Mesothelial cell of epicardium (in vitro differentiated cells): ENCODE data around the gene CATSPERE. TPM values are rescaled to one million over a fixed set of nuclear protein-coding genes. Genes with fewer than 3 reads are reported as not detected.

Experiments
- DNase-seq, 2 experiments: peaks; one replicate each; pipeline ENCODE4 v3.0.0; 2021; ENCODE audit warnings: low spot score in 2 of 2; ENCODE audit not compliant: unreplicated experiment in 2 of 2
- H3K27ac Mint-ChIP-seq: 2 replicates; pipeline ENCODE4 v1.8.0; 2021; ENCODE audit warnings: mixed read lengths
- H3K27me3 Mint-ChIP-seq: 2 replicates; pipeline ENCODE4 v1.8.0; 2021; ENCODE audit warnings: low read depth, mixed read lengths
- H3K36me3 Mint-ChIP-seq: 2 replicates; pipeline ENCODE4 v1.8.0; 2021; ENCODE audit warnings: mixed read lengths
- H3K4me1 Mint-ChIP-seq: 2 replicates; pipeline ENCODE4 v1.8.0; 2021; ENCODE audit warnings: mixed read lengths
- H3K4me3 Mint-ChIP-seq: 2 replicates; pipeline ENCODE4 v1.8.0; 2021; ENCODE audit warnings: mild to moderate bottlenecking, moderate library complexity, mixed read lengths
- H3K9me3 Mint-ChIP-seq: 2 replicates; pipeline ENCODE4 v1.8.0; 2021; ENCODE audit warnings: mixed read lengths
- total RNA-seq: library from RNA; stranded (reverse); gene quantifications from 3 replicates; pipeline ENCODE4 v1.2.1, GENCODE V29; 2021
- TF ChIP-seq, protein P1 (sequence below): fragments of 200-600 bp; sonication (generic); IDR thresholded peaks from one replicate; pipeline ENCODE4 v1.5.0; 2021; ENCODE audit warnings: antibody characterized with exemption; ENCODE audit not compliant: unreplicated experiment

The CATSPERE gene
- total RNA-seq, 1 donor from 2014 or later = 2.5 TPM

DNA sequence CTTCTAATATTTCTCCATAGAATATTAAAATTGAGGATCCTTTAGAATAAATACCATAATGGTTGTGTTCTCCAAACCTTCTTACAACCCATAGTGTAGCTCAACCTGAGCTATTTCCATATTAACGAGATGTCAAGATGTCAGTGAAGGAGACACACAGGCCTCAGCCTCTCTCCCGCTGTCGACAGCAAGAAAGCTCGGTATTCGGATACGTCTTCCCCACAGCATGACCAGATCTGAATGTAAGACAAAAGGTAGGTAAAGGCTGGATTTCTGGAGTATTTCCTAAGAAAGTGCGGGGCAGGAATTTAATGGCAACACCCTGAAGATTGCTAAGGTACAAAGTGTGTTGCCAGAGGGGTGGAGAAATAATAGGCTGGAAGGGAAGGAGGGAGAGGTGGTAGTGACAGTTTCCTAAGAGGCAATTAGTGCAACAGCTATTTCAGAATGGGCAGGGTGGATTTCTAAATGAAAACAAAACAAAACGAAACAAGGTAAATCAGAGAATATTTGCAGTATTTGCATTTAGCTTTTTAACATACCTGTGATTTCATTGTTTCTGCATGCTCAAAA lies 11.1 kb upstream of the CATSPERE start:
- Mint-ChIP-seq H3K4me3 (peak overlapping the region; percentile 81), H3K4me1 (peaks cover 67% of the 10 kb centered on the region), H3K27me3 (no peaks in the 10 kb centered on the region), H3K9me3 (no peaks in the 10 kb centered on the region), H3K27ac (peak overlapping the region; percentile 92), H3K36me3 (no peaks in the 10 kb centered on the region)
- TF ChIP-seq, protein P1, sequence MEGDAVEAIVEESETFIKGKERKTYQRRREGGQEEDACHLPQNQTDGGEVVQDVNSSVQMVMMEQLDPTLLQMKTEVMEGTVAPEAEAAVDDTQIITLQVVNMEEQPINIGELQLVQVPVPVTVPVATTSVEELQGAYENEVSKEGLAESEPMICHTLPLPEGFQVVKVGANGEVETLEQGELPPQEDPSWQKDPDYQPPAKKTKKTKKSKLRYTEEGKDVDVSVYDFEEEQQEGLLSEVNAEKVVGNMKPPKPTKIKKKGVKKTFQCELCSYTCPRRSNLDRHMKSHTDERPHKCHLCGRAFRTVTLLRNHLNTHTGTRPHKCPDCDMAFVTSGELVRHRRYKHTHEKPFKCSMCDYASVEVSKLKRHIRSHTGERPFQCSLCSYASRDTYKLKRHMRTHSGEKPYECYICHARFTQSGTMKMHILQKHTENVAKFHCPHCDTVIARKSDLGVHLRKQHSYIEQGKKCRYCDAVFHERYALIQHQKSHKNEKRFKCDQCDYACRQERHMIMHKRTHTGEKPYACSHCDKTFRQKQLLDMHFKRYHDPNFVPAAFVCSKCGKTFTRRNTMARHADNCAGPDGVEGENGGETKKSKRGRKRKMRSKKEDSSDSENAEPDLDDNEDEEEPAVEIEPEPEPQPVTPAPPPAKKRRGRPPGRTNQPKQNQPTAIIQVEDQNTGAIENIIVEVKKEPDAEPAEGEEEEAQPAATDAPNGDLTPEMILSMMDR = no peak
- no peak for DNase-seq

DNA sequence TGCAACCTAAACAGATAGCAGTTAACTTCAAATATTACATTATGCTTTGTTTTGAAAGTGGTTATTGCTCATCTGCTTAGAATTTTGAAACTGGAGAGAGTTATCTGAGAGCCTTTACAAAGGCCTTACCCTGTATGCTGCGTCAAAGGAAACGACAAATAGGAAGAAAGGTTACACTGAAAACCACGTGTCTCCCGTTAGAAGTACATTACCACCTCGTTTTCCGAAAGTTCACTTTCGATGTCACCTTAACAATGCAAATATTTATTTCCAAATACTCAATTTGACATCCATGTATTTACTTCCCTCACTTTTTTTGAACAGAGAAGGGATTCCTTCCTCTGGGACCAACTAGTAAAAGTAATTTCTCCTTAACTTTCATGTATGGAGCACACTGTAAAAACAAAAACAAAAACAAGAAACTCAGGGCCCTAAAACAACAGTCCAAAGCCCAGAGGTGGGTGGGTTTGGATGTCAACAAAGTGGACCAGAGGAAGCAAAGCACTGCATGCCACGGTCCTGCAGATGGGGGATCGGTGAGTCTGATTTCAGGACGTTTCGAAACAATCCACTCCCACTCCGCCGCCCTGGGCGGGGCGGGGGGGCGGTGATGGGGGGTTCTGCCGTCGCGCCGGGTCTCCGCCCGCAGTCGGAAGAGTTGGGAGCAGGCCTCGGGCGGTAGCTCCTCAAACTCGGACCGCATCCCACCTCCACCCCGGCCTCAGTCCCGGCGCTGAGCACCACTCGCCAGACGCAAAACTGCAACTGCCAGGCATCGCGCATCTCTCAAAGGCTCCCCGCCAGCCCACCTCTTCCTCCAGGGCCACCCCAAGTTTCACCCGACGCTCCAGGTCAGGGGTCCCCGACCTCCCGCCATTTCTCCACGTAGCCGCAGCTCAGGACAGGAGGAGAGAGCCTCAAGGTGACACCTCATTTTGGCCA lies 10.2 kb upstream of the CATSPERE start:
- no peaks in the 10 kb centered on the region for H3K9me3 Mint-ChIP-seq
- TF ChIP-seq, protein P1 = no peak
- H3K27me3 Mint-ChIP-seq = no peaks in the 10 kb centered on the region
- peaks cover 66% of the 10 kb centered on the region for H3K4me1 Mint-ChIP-seq
- DNase-seq = peak; percentile 29 to 63
- H3K27ac Mint-ChIP-seq = peak overlapping the region; percentile 92
- H3K36me3 Mint-ChIP-seq = no peaks in the 10 kb centered on the region
- H3K4me3 Mint-ChIP-seq = peak overlapping the region; percentile 81

DNA sequence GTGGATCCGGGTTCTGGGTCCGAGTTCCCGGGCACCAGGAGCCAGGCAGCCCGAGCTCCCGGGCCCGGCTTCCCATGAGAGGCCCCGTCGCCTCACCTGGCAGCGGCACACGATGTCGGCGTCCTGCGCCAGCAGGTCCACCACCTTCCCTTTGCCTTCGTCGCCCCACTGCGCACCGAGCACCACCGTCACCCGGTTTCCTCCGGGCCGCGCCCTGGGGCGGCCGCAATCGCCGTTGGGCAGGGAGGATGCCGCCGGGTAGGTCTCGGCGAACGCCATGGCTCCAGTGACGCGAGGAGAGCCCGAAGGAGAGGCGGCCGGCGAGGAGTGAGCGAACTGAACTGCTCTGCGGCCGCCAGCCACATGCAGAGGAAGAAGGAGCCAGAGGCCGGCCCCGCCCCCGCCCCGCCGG lies 9.5 kb upstream of the CATSPERE start, which contains the start of gene ADSS2:
Gene ADSS2 (minus strand): TSS at position 371 of the 412 bp plus-strand sequence. CDS start 92 bp downstream, at position 279.
- H3K27me3 Mint-ChIP-seq = no peaks in the 10 kb centered on the region
- TF ChIP-seq, protein P1 = no peak
- no peaks in the 10 kb centered on the region for H3K9me3 Mint-ChIP-seq
- peak within 1 kb of the TSS; percentile 92 for H3K27ac Mint-ChIP-seq
- H3K36me3 Mint-ChIP-seq = no peaks in the 10 kb centered on the region
- H3K4me1 Mint-ChIP-seq = peaks cover 64% of the 10 kb centered on the region
- DNase-seq = no peak
- H3K4me3 Mint-ChIP-seq = peak within 1 kb of the TSS; percentile 81

DNA sequence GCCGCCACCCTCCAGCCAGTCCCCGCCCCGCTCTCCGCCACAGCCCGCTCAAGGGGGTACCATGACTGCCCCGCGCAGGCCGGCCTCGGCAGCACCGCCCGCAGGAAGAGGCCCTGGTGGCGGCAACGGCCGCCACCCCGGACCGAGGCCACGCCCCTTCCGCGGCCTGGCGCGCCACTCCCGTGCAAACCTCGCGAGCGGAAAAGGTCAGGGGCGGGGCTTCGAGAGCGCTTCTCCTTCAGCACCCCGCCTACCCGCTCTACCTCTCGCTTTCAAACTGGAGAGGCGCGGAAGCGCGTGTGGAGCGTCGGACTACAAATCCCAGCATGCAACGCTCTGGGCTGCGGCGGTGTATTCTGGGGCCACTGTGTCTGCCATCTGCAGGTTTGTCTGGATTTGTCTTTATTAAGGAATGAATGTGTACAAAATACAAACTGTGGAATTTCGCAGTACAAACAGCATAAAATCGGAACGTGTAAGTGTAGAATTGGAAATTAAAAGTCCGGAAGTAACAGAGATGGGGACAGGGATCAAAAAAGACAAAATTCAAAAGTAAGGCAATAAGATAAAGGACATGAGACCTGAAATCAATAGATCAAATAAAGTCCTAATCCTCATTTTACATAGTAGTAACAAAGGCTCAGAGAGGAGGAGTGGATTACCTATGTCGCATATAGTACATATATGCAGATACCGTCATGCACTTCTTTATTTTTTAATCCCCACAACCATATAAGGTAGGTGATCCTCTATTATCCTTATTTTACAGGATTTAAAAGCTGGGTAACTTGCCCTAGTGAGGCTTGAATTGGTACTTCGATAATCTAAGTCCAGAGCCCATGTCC lies 8.9 kb upstream of the CATSPERE start:
- H3K9me3 Mint-ChIP-seq = no peaks in the 10 kb centered on the region
- H3K4me1 Mint-ChIP-seq = peaks cover 63% of the 10 kb centered on the region
- H3K36me3 Mint-ChIP-seq = no peaks in the 10 kb centered on the region
- DNase-seq = peak; percentile 98 to 99
- TF ChIP-seq, protein P1 = peak; percentile 35
- H3K27ac Mint-ChIP-seq = peak overlapping the region; percentile 86
- H3K27me3 Mint-ChIP-seq = no peaks in the 10 kb centered on the region
- peak overlapping the region; percentile 81 for H3K4me3 Mint-ChIP-seq

DNA sequence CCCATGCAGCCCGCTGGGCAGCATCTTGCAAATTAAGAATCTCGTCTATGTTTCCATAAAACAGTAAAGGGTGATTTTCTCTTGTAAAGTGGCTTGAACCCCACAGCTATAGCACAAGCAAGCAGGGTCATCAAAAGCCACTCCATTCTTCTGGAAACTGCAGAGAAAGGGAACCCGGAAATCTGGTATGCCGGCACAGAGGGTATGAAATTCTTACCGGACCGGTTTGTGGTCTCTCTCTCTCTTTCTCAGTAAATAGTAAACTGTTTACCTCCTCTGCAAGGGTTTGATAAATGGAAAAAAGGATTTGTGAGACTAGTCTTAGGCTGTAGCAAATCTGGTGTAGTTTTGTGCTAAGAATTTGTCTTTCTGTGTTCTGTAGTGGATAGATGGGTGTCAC lies 6.7 kb upstream of the CATSPERE start:
- Mint-ChIP-seq H3K27ac (peak overlapping the region; percentile 94), H3K27me3 (no peaks in the 10 kb centered on the region), H3K4me3 (peak overlapping the region; percentile 46), H3K9me3 (peaks cover 6% of the 10 kb centered on the region), H3K4me1 (peaks cover 47% of the 10 kb centered on the region), H3K36me3 (peaks cover 2% of the 10 kb centered on the region)
- TF ChIP-seq, protein P1 = no peak
- DNase-seq = peak in 1 of 2 experiments; percentile 39
